Sigmoid colon (tissue), 7 donors: Measurements from ENCODE around the gene FHIP2A. TPM values are rescaled to one million over a fixed set of nuclear protein-coding genes. Genes with fewer than 3 reads are reported as not detected.

Source experiments
- DNase-seq: peaks from one replicate; pipeline ENCODE4 v3.0.0-alpha.2; 2019
- H3K27ac ChIP-seq, 4 donors: fragments of 200-600 bp; sonication (generic); one replicate each; pipeline ENCODE4 v1.5.1; 2016 to 2019; ENCODE audit warnings: mild to moderate bottlenecking in 1 of 4
- H3K27me3 ChIP-seq, 3 donors: fragments of 200-600 bp; sonication (generic); one replicate each; pipeline ENCODE4 v1.5.1; 2019; ENCODE audit warnings: mild to moderate bottlenecking in 1 of 3
- H3K36me3 ChIP-seq, 4 donors: fragments of 200-600 bp; sonication (generic); one replicate each; pipeline ENCODE4 v1.5.1; 2016 to 2019
- H3K4me1 ChIP-seq, 4 donors: fragments of 200-600 bp; sonication (generic); one replicate each; pipeline ENCODE4 v1.5.1; 2017 to 2019
- H3K4me3 ChIP-seq, 4 donors: fragments of 200-600 bp; sonication (generic); one replicate each; pipeline ENCODE4 v1.5.1; 2017 to 2019; ENCODE audit warnings: mild to moderate bottlenecking in 2 of 4, moderate library complexity in 1 of 4
- H3K9me3 ChIP-seq, 4 donors: fragments of 200-600 bp in 3 of 4; sonication (generic) in 3 of 4; one replicate each; pipeline versions ENCODE4 v1.5.1 to v1.6.1; 2013 to 2019
- EP300 ChIP-seq, 4 donors: sonication (generic); formaldehyde crosslinking; IDR thresholded peaks; one replicate each; pipeline ENCODE4 v1.6.1; 2017; ENCODE audit warnings: antibody characterized with exemption in 4 of 4
- POLR2A ChIP-seq, 2 donors: fragments of 450-650 bp; IDR thresholded peaks; one replicate each; pipeline ENCODE4 v1.6.1; 2016; ENCODE audit warnings: antibody characterized with exemption in 2 of 2, mild to moderate bottlenecking in 2 of 2, moderate library complexity in 2 of 2
- POLR2AphosphoS5 ChIP-seq, 4 donors: sonication (generic); formaldehyde crosslinking; IDR thresholded peaks; one replicate each; pipeline ENCODE4 v1.6.1; 2017; ENCODE audit warnings: antibody characterized with exemption in 4 of 4
- WGBS, 2 donors: extraction: QIAGEN DNeasy Blood & Tissue Kit; methylation state at CpG; one replicate each; pipeline ENCODE4 v1.1.7; 2013; 5-methylcytosine and 5-hydroxymethylcytosine counted together
- intact Hi-C: fragments of 100-400 bp; cut with DNase I; formaldehyde crosslinking; loops from one replicate; pipeline ENCODE4 v1.15.1; 2023
- polyA plus RNA-seq, 3 donors: library from polyadenylated mRNA; stranded (reverse); fragments of 200-250 nt; gene quantifications; one replicate each; pipeline ENCODE4 v1.2.3, GENCODE V29; 2013
- total RNA-seq, 4 donors: library from RNA; depleted of rRNA; stranded (reverse); fragments of >200 nt; gene quantifications; one replicate each; pipeline ENCODE4 v1.1.0, GENCODE V29; 2016
- TF ChIP-seq, protein P1 (sequence below), 4 experiments: fragments of 450-650 bp in 3 of 4; fragments of 200-600 bp in 1 of 4; IDR thresholded peaks; one replicate each; pipeline ENCODE4 v1.5.1; 2016 to 2019; ENCODE audit warnings: antibody characterized with exemption in 4 of 4, mild to moderate bottlenecking in 3 of 4, moderate library complexity in 2 of 4
- donor health status: healthy with polysubstance abuse.
- donor health status: Bipolar disorder and iron deficiency.
- donor health status: healthy.

Gene FHIP2A
- total and polyA plus RNA-seq, 7 donors: 2.4 to 37.7 (median 32.1) TPM

- no peak overlapping the region for H3K27ac ChIP-seq
- no peak for DNase-seq
- H3K4me1 ChIP-seq: peaks cover 0 to 53% (median 42%) of the 10 kb centered on the region in 4 donors
- peaks cover 0 to 19% (median 6%) of the 10 kb centered on the region in 4 donors for H3K36me3 ChIP-seq
- no peak overlapping the region for H3K4me3 ChIP-seq
- intact Hi-C loops: no loop called here
- no peaks in the 10 kb centered on the region for H3K9me3 ChIP-seq
- WGBS, 2 donors: 83 to 91% methylated on average over 4 of the region's 4 CpGs
- H3K27me3 ChIP-seq: no peaks in the 10 kb centered on the region
- TF ChIP-seq EP300 (IDR thresholded peaks at IDR 0.05) (no peak), POLR2A (IDR thresholded peaks at IDR 0.05) (no peak), POLR2AphosphoS5 (IDR thresholded peaks at IDR 0.05) (no peak)
- TF ChIP-seq, protein P1, sequence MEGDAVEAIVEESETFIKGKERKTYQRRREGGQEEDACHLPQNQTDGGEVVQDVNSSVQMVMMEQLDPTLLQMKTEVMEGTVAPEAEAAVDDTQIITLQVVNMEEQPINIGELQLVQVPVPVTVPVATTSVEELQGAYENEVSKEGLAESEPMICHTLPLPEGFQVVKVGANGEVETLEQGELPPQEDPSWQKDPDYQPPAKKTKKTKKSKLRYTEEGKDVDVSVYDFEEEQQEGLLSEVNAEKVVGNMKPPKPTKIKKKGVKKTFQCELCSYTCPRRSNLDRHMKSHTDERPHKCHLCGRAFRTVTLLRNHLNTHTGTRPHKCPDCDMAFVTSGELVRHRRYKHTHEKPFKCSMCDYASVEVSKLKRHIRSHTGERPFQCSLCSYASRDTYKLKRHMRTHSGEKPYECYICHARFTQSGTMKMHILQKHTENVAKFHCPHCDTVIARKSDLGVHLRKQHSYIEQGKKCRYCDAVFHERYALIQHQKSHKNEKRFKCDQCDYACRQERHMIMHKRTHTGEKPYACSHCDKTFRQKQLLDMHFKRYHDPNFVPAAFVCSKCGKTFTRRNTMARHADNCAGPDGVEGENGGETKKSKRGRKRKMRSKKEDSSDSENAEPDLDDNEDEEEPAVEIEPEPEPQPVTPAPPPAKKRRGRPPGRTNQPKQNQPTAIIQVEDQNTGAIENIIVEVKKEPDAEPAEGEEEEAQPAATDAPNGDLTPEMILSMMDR (IDR thresholded peaks at IDR 0.05): no peak
Observed at GRCh38 chr10:114829160-114829909, 7.8 kb downstream of the FHIP2A start.

DNA sequence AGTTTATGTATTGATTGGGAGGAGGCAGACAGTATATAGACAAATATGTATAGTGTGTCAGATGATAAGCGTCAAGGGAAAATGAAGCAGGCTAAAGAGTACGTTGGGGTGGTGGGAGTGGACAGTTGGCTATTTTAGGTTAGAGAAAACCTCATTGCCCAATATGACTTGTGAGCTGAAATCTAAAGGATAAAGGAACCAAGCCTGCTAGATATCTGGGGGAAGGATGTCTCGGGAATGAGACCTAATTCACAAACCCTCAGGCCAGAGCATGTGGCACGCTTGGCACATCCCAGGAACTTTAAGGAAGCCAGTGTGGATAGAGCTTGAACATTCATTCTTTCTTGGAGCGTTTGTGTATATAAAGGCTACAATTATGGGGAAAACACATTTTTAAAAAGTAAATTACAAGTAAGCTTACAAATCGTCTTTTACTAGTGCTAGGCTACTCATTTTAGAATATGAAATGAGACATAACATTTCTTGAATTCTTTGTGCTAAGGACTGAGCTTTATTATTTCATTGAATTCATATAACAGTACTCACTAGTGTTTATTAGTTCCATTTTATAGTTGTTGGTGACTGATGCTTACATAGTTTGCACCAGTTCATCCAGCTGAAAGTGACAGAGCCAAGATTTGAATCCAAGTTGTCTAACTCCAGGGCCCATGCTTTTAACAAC is 9.7 kb downstream of the FHIP2A start:
- Histone ChIP-seq H3K9me3 (no peaks in the 10 kb centered on the region), H3K27me3 (no peaks in the 10 kb centered on the region), H3K27ac (peak overlapping the region in 1 of 4 donors; percentile 15), H3K4me3 (no peak overlapping the region), H3K36me3 (peaks cover 0 to 39% (median 10%) of the 10 kb centered on the region in 4 donors), H3K4me1 (peaks cover 0 to 33% (median 23%) of the 10 kb centered on the region in 4 donors)
- TF ChIP-seq POLR2A (IDR thresholded peaks at IDR 0.05): no peak
- TF ChIP-seq, protein P1 (IDR thresholded peaks at IDR 0.05): no peak
- no peak for TF ChIP-seq POLR2AphosphoS5 (IDR thresholded peaks at IDR 0.05)
- no peak for TF ChIP-seq EP300 (IDR thresholded peaks at IDR 0.05)
- intact Hi-C loops: no loop called here
- whole genome bisulfite sequencing, 2 donors: 85 to 90% methylated on average over 6 of the region's 6 CpGs
- no peak for DNase-seq

DNA sequence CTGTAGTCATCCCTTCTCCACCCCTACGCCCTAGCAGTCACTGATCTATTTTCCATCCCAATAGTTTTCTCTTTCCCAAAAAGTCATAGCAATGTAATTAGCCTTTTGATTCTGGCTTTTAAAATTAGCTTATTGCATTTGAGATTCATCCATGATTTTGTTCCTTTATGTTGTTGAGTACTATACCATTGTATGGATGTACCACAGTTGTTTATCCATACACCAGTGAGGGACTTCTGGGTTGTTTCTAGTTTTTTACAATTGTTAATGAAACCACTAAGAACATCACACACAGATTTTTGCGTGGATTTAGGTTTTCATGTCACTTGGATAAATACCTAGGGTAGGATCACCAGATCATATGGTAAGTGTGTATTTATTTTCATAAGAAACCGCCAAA is 16.1 kb downstream of the FHIP2A start:
- Histone ChIP-seq H3K9me3 (no peaks in the 10 kb centered on the region), H3K4me1 (no peaks in the 10 kb centered on the region), H3K4me3 (no peak overlapping the region), H3K27ac (no peak overlapping the region), H3K36me3 (peaks cover 0 to 100% (median 33%) of the 10 kb centered on the region in 4 donors), H3K27me3 (no peaks in the 10 kb centered on the region)
- 95 to 96% methylated on average over 3 of the region's 3 CpGs for WGBS, 2 donors
- DNase-seq: no peak
- TF ChIP-seq POLR2AphosphoS5 (IDR thresholded peaks at IDR 0.05) (no peak), POLR2A (IDR thresholded peaks at IDR 0.05) (no peak), EP300 (IDR thresholded peaks at IDR 0.05) (no peak)
- TF ChIP-seq, protein P1 (IDR thresholded peaks at IDR 0.05): no peak
- intact Hi-C loops: no loop called here

- DNase-seq: no peak
- WGBS, 2 donors: 94 to 96% methylated on average over 3 of the region's 3 CpGs
- H3K27me3 ChIP-seq: no peaks in the 10 kb centered on the region
- no peaks in the 10 kb centered on the region for H3K9me3 ChIP-seq
- intact Hi-C loops: no loop called here
- no peak overlapping the region for H3K4me3 ChIP-seq
- TF ChIP-seq POLR2A (IDR thresholded peaks at IDR 0.05): no peak
- TF ChIP-seq, protein P1 (IDR thresholded peaks at IDR 0.05): no peak
- no peak for TF ChIP-seq EP300 (IDR thresholded peaks at IDR 0.05)
- TF ChIP-seq POLR2AphosphoS5 (IDR thresholded peaks at IDR 0.05): no peak
- peaks cover 5 to 100% (median 45%) of the 10 kb centered on the region in 4 donors for H3K36me3 ChIP-seq
- H3K4me1 ChIP-seq: no peaks in the 10 kb centered on the region
- no peak overlapping the region for H3K27ac ChIP-seq
Observed at GRCh38 chr10:114839901-114840300, 18.3 kb downstream of the FHIP2A start.
